Stimulated activated CD4-positive, alpha-beta T cell treated with anti-CD3 and anti-CD28 coated beads, Interleukin-1b, Interleukin-23, amount 100 ng/mL, for 24 hours (primary cell): ENCODE results near the gene COL23A1.

Experiments used
- DNase-seq, 4 experiments: peaks; one replicate each; pipeline ENCODE4 v3.0.0-alpha.2; 2020; ENCODE audit warnings: low read depth in 4 of 4, low spot score in 1 of 4

The COL23A1 gene

DNA sequence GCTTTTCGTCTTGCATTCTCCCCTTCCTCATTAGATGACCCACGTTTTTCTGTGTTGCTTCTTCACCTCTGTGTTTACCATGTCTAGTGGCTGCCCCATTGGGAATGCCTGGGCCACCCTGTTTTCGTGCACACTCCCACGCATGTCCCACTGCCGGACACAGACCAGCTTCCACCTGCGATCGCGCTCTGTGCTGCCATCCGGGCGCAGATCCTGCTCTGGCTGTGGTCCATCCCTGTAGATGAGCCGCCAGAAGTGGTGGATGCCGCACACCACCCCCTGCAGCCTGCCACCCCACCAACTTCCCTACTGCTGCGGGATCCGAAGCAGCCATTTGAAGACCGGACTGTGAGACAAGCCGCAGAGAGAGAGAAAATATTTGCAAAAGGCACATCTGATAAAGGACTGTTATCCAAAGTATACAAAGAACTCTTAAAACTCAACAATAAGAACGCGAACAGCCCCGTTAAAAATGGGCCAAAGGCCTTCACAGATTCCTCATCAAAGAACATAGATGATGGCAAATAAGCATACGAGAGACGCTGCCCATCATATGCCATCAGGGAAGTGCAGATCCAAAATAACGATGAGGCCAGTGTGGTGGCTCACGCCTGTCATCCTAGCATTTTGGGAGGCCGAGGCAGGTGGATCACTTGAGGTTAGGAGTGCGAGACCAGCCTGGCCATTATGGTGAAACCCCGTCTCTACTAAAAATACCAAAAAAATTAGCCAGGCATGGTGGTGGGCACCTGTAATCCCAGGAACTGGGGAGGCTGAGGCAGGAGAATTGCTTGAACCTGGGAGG, 163.7 kb downstream of the COL23A1 start:
- no peak for DNase-seq

- no peak for DNase-seq
Measured at GRCh38 chr5:178425621-178426068, 164.5 kb downstream of the COL23A1 start.

- no peak for DNase-seq
Measured at GRCh38 chr5:178424810-178425177, 165.4 kb downstream of the COL23A1 start.

GRCh38 chr5:178423901-178424809, 166.0 kb downstream of the COL23A1 start:
- DNase-seq, result no peak

DNA sequence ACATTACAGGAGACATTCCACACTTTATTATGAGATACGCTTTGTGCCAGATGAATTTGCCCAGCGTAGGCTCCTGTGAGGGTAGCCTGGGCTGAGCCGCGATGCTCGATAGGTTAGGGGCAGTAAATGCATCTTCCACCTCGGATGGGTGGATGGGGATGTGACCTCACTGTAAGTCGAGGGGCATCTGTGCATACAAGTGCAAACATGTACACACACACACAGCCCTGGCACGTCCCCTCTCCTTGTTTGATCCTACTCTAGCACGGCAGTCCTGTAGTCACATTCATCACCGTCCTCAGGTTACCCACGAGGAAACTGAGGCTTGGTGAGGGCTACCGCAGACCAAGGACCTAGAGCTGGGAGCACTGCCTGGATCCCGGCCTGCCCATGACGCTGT, 166.8 kb downstream of the COL23A1 start:
- no peak for DNase-seq

- no peak for DNase-seq
Measured at GRCh38 chr5:178422400-178422775, 167.8 kb downstream of the COL23A1 start.

GRCh38 chr5:178421699-178422399, 168.3 kb downstream of the COL23A1 start:
- DNase-seq, result no peak

- no peak for DNase-seq
Measured at GRCh38 chr5:178421128-178421527, 169.1 kb downstream of the COL23A1 start.

- no peak for DNase-seq
Measured at GRCh38 chr5:178420354-178420781, 169.8 kb downstream of the COL23A1 start.

- no peak for DNase-seq
Measured at GRCh38 chr5:178419651-178420050, 170.5 kb downstream of the COL23A1 start.

DNA sequence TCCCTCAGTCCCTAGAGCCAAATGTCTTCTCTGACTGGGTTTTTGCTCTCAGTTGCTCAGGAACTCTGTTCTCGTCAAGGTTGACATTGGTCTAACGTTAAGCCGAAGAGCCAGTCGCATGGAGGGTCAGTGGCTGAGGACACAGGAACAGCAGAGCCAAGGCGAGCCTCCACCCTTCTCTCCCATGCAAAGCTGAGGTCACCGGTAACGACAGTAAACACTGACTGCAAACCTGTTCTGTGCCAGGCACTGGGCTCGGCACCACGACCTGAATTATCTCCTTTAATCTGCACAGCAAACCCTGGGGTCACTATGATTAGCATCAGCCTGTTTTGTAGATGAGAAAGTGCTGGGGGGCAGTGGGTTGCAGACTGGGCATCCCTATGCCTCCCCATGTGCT, 171.0 kb downstream of the COL23A1 start:
- no peak for DNase-seq

GRCh38 chr5:178418471-178419010, 171.7 kb downstream of the COL23A1 start:
- no peak for DNase-seq

GRCh38 chr5:178418031-178418430, 172.2 kb downstream of the COL23A1 start:
- no peak for DNase-seq

DNA sequence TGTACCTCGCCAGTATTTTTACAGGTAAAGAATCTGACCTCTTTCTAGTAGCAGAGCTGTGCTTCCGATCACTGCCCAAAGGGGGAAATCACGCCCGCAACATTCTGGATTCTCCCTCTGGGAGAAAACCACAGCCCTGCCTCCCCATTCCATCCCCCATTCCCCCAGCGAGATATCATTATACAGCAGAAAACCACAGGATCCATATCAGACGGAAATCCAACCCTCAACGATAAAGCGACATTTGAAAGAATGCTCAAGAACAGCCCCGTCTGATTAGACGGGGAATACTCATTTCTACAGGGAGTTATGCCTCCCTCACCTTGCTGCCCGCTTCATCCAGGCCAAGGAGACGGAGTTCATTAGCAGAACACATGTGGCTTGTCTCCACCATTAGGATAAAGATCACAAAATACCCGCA, 172.8 kb downstream of the COL23A1 start:
- no peak for DNase-seq

DNA sequence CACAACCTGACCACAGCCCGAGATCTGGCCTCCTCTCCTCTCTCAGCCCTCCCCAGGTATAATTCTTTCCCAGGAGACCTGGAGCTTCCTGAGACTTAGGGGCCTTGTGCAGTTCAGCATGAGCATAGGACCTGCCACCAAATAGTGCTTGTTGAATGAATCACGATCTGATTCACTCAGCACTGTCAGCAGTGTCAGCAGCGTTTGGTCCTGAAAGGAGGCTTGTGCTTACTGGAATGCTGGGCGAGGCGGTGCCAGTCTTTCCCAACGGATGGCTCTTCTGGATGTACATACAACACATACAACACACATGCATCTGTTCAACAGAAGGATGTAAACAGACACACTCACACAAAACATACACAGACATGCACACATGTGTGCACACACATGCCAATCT, 173.3 kb downstream of the COL23A1 start:
- DNase-seq, result no peak

- DNase-seq, result no peak
Measured at GRCh38 chr5:178416206-178416882, 173.8 kb downstream of the COL23A1 start.

DNA sequence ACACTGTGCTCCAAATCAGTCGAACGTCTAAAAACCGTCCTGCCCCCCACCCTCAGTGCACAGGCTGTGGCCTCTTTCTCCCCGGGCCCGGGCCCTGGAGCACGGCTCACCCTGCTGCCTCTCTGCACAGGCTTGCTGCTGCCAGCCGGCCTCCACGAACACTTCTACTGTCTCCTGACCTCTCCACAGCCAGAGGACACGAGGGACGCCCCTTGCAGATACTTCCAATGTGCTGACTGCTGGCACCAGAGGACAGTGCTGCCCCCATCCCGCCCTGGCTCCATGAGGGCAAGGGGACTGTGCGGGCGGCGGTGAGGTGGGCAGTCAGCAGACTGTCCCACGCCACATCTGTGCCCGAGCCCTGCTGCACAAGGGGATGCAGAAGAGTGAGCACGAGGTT, 174.8 kb downstream of the COL23A1 start:
- DNase-seq, result no peak

- DNase-seq, result no peak
Measured at GRCh38 chr5:178413988-178414387, 176.2 kb downstream of the COL23A1 start.

DNA sequence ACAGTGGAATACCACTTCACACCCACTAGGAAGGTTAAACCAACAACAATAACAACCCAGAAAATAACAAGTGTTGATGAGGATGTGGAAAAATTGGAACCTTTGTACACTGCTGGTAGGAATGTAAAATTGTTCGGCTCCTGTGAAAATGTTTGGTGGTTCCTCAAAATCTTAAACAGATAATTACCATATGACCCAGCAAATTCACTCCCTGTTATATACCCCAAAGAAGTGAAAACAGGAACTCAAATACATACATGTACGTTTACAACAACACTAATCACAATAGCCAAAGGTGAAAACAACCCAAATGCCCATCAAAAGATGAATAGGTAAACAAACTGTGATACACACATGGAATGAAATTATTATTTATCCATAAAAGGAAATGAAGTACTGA, 179.1 kb downstream of the COL23A1 start:
- DNase-seq, result no peak

GRCh38 chr5:178407646-178408045, 182.5 kb downstream of the COL23A1 start:
- no peak for DNase-seq

DNA sequence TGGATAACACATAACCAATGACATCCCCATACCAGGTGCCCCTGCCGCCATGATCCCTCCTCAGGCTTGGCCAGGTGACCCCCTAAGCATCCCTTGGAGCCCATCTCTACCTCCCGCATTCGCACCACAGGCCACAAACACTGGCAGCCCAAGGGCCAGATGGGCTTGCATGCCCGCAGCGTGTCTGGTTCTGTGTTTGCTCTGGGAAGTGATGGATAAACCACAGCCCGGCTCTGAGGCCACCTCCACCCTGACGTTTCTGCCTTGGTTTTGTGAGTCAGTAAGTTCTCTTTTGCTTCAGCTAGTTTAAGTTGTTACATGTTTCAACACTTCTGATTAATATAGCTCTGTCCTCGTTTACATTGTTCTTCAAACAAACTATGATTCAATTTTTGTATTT, 185.2 kb downstream of the COL23A1 start:
- no peak for DNase-seq
